Choroid plexus epithelial cell (primary cell): ENCODE results near the gene TMEM190.

Experiments
- DNase-seq: peaks from one replicate; pipeline ENCODE4 v3.0.0-alpha.2; 2010; ENCODE audit warnings: low read depth
- H3K4me3 ChIP-seq: 2 replicates; pipeline ENCODE4 v1.5.1; 2011; ENCODE audit warnings: low read depth, mild to moderate bottlenecking, control low read depth, low read length, moderate library complexity
- CTCF ChIP-seq: conservative IDR thresholded peaks from 2 replicates; pipeline ENCODE4 v1.5.1; 2011; ENCODE audit warnings: low read depth, mild to moderate bottlenecking, control low read depth, inconsistent platforms, low read length, moderate library complexity

The TMEM190 gene

GRCh38 chr19:55389386-55390317 lies 13.0 kb downstream of the TMEM190 start:
- TF ChIP-seq CTCF: no peak
- H3K4me3 ChIP-seq: no peak overlapping the region
- no peak for DNase-seq

- H3K4me3 ChIP-seq: no peak overlapping the region
- DNase-seq: peak; percentile 88
- no peak for TF ChIP-seq CTCF
These were observed 13.8 kb downstream of the TMEM190 start for GRCh38 chr19:55390461-55390880.

- no peak for TF ChIP-seq CTCF
- H3K4me3 ChIP-seq: no peak overlapping the region
- DNase-seq: no peak
These were observed 14.6 kb downstream of the TMEM190 start for GRCh38 chr19:55391191-55391670.

GRCh38 chr19:55391702-55392615 lies 15.3 kb downstream of the TMEM190 start:
- peak; percentile 63 for DNase-seq
- H3K4me3 ChIP-seq: no peak overlapping the region
- TF ChIP-seq CTCF: no peak

- DNase-seq: no peak
- H3K4me3 ChIP-seq: no peak overlapping the region
- TF ChIP-seq CTCF: no peak
These were observed 16.5 kb downstream of the TMEM190 start for GRCh38 chr19:55392820-55393761.
